Astrocyte (in vitro differentiated cells and primary cell): ENCODE data around the gene EML1.

ENCODE experiments used
- CTCF ChIP-seq: IDR thresholded peaks from 2 replicates; pipeline ENCODE4 v1.5.1; 2011; ENCODE audit warnings: low read depth, mild to moderate bottlenecking, inconsistent platforms, low read length, moderate library complexity; ENCODE audit not compliant: insufficient read depth
- EZH2 ChIP-seq: IDR thresholded peaks from 2 replicates; pipeline ENCODE4 v1.6.1; 2012; ENCODE audit warnings: mild to moderate bottlenecking, low read length, inconsistent platforms; ENCODE audit not compliant: insufficient read depth

GRCh38 chr14:99786511-99786989 lies 6.7 kb upstream of the EML1 start:
- no peak for TF ChIP-seq EZH2
- TF ChIP-seq CTCF: no peak
